GM21360 (cell line): ENCODE results near the gene RGS7.
"Not testable (repeated sequence)": the region's sequence is repeated elsewhere in the genome, so short reads cannot be mapped to it uniquely, and the experiment has no call there.

Source experiments
- ATAC-seq: cut with Tn5 transposase; IDR thresholded peaks from one replicate; pipeline ENCODE4 v1.9.1; 2021; ENCODE audit warnings: mild to moderate bottlenecking, moderate library complexity; ENCODE audit not compliant: unreplicated experiment

Gene RGS7

GRCh38 chr1:241215683-241216082 lies 141.3 kb downstream of the RGS7 start:
- no peak for ATAC-seq

DNA sequence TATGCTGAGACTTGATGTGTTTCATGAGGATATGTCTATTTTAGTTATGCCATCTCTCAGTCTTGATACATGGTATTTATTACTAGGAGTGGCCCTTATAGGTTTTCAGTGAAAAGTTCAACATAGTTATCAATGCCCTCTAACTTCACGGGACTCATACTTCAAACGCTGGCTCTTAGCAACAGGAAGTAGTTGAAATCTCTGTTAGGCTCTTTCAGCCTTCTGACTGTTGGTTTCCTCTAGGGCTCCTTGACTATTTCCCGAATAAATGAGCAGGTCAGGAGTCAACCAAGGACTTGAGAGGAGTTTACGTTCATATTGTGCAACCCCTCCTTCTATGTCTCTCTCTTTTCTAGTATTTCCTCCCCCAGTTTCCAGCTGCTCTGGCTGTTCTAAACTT lies 141.8 kb downstream of the RGS7 start:
- no peak for ATAC-seq

DNA sequence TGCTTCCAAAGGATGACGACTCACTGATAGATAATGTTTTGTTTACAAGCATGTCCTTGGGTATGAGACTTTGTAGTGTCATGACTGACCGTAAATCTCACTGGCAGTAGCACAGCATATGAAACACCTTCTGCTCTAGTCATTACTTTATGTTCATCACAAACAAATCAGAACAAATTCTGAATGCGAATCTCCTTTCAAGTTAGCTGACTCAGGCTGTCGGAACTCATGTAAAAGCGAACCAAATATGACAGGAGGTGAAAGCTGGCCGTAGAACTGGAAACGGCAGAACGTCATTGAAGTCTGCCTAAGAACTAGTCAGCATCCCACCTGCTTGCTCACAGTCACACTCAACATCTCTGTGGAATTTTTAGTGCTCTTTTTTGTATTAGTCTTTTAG lies 143.9 kb downstream of the RGS7 start:
- no peak for ATAC-seq

DNA sequence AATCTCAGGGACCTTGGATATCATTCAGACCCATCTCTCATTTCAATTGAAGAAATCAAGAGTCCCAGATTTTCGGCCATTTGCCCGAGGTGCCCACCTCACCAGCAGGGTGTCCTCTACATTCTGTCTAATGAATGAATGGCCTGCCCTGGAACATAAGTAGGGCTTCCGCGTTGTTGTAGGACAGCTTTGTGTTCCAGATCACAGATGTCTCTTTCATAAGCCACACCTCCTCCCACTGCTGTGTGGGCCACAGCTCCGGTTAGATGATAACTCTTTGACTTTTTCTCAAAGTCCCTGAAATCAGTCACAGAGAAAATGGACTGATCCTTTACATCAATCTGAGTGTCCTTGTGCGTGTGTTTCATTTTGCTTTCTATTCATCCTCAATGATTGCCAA lies 144.4 kb downstream of the RGS7 start:
- ATAC-seq, result no peak

- no peak for ATAC-seq
Observed at GRCh38 chr1:241208910-241209379, 148.1 kb downstream of the RGS7 start.

DNA sequence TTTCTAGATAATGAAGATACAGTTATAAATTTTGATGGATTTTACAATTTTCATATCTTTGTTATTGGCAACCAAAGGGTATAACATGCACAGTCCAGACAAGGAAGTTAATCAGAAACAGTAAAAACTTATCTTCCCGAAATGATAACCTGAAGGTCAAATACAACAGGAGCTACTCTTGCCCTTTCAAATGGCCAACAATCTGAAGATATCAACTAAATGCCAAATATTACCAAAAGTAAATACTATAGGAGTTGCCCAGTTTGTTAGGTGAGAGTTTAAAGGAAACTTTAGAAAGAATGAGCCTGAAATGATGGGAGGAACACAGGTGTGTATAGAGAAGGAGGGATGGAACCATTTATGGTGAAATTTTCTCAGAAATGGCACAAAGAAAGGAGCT lies 153.2 kb downstream of the RGS7 start:
- ATAC-seq, result no peak

DNA sequence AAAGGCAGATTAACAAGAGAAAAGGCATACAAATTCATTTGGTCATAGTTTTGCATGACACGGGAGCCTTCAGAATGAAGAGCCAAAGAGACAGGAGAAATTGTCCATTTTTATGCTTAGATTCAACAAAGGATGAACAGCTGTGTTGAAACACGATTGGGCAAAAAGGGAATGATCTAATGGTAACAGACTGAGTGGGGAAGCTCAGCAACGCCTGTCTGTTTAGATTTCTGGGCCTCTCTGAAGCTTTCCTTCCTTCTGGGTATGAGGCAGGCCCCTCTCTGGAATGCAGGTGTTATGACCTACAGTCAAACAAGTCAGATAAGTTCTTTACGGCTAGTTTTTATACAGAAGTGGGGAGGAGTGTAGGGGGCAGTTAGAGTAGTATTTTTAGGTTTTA lies 154.6 kb downstream of the RGS7 start:
- ATAC-seq, result no peak

DNA sequence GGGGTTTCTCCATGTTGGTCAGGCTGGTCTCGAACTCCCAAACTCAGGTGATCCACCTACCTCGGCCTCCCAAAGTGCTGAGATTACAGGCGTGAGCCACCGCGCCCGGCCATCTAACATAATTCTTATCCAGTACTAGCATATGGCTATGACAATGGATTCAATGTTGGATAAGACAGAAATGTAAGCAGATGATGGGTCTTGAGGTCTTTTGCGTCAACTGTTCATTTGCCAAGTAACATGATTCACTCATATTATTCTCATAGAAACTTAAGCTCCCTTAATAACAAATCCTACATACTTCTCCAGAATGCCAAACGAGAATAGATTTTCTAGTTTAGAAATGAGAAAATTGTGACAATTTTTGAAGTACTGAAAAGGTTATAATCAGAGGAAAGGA lies 170.3 kb downstream of the RGS7 start:
- no peak for ATAC-seq

- no peak for ATAC-seq
Observed at GRCh38 chr1:241181971-241182370, 175.0 kb downstream of the RGS7 start.

GRCh38 chr1:241181471-241181870 lies 175.5 kb downstream of the RGS7 start:
- ATAC-seq, result no peak

- ATAC-seq, result no peak
Observed at GRCh38 chr1:241180569-241180968, 176.4 kb downstream of the RGS7 start.

GRCh38 chr1:241177660-241178059 lies 179.3 kb downstream of the RGS7 start:
- no peak for ATAC-seq

DNA sequence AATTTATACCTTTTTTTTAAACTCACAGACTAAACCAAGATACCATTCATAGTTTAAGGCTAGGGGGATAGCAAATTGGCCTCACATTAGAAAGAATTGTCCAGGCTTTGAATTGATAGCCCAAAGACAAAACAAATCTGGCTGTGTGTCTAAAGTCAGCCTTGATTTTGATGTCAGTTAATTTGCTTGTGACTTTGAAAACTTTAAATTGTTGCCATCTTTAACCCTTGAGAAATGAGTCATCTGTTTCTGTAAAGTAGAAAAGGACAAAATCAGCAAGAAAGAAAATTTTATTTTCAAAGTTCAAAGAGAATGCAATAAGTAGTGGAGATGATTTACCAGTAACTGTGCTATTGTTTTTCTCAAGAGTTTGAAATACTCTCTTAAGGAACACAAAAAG lies 184.5 kb downstream of the RGS7 start:
- ATAC-seq, result no peak

DNA sequence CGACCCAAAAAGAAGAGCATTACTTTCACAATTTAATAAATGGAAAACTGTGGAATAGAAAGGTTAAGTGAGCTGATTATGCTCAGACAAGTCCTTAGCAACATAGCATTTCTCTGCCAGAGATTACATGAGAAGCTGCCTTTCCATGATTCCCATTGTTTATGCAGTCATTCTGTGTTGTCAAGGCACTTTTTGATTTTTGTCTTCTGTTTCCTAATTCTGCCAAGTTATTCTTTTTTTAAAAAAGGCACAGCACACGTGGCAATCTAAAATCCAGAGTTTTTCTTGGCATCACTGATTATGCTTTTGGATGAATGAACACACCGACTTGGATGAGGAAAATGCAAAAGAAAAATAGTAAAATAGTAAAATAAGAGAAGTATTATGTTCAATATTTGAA lies 185.0 kb downstream of the RGS7 start:
- no peak for ATAC-seq

DNA sequence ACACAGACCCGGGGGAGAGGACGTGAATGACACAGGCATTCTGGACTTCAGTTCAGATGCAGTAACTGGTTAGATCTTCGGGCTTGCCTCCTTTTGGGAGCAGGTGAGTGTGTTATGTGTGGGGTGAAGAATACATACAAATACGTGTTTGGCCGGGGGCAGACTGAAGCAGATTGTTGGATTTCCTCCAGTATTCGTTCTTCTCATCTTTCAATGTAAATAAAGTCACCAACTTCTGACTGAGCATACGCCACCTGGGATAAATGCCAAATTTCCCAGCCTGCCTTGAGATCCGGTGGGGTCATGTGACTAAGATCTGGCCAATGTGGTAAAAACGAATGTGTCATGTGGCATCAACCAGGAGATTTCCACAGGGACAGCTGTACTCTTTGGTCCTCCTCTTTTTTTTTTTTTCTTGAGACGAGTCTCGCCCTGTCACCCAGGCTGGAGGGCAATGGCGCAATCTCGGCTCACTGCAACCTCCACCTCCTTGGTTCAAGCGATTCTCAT lies 189.8 kb downstream of the RGS7 start:
- no peak for ATAC-seq

DNA sequence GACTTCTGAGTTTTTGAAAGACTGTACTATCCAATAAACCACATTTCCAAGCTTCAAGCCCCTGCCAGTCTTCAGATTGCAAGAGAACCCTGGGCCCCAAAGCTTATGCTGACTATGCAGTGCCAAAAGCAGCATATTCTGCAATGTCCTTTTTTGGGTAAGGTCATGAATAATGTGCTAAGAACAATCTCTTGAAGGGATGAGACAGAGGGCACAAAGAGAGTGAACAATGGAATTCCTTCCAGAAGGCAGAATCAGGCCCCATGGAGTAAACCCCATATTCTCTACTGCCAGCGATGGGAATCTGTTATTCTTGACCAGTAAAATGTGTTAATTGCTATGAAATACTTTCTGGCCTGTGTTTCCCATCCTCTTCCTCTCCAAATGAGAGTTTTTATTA lies 190.4 kb downstream of the RGS7 start:
- ATAC-seq, result no peak

DNA sequence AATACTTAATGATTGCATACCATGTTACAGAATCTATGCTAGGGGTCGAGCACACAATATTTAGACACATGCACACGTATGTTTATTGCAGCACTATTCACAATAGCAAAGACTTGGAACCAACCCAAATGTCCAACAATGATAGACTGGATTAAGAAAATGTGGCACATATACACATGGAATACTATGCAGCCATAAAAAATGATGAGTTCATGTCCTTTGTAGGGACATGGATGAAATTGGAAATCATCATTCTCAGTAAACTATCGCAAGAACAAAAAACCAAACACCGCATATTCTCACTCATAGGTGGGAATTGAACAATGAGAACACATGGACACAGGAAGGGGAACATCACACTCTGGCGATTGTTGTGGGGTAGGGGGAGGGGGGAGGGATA lies 191.7 kb downstream of the RGS7 start:
- ATAC-seq, result not testable (repeated sequence)

DNA sequence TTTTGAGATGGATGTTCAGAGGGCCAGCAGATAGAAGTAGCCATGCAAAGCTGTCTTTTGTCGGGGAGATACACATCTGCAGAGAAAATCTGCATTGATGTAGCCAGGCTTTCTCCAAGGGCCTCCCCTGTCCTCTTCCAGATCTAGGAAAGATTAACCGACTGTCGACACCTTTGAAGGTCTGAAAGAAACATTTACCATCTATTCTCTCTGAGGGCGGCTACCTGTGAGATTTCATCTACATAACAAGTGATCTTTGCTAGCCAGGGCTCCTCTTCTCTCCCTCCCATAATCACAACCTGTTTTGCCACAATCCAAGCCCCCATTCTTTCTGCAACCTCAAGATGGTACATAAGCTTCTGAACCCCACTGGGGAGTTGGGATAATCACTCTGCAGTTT lies 193.6 kb downstream of the RGS7 start:
- ATAC-seq, result no peak

GRCh38 chr1:241161188-241161689 lies 195.8 kb downstream of the RGS7 start:
- no peak for ATAC-seq

GRCh38 chr1:241157435-241157834 lies 199.6 kb downstream of the RGS7 start:
- no peak for ATAC-seq

GRCh38 chr1:241156231-241156965 lies 200.6 kb downstream of the RGS7 start:
- ATAC-seq, result no peak

- ATAC-seq, result no peak
Observed at GRCh38 chr1:241145881-241146280, 211.1 kb downstream of the RGS7 start.
